SK-N-SH (cell line): Measurements from ENCODE around the gene SASH1. TPM values are rescaled to one million over a fixed set of nuclear protein-coding genes. Genes with fewer than 3 reads are reported as not detected.

Experiments
- CTCF ChIA-PET: fragments of 300-600, 350-600 bp; formaldehyde crosslinking; extraction: SDS; loops from one replicate; lab custom pipeline; 2021; lab: Yijun Ruan, JAX
- POLR2A ChIA-PET: fragments of 350-600 bp; sonication (Branson Sonifier 250); formaldehyde crosslinking; extraction: SDS; loops from one replicate; lab custom pipeline; 2020; ENCODE audit warnings: antibody characterized with exemption, inconsistent platforms; lab: Yijun Ruan, JAX
- DNase-seq: peaks from one replicate; pipeline ENCODE4 v3.0.0; 2012
- H2AFZ ChIP-seq: fragments of 200-600 bp; sonication (generic); 2 replicates; pipeline ENCODE4 v1.8.1; 2016; ENCODE audit warnings: antibody characterized with exemption, mild to moderate bottlenecking, low read depth
- H3F3A ChIP-seq: fragments of 200-600 bp; sonication (generic); replicated peaks from 2 replicates; pipeline ENCODE3; 2016; ENCODE audit warnings: antibody characterized with exemption, mild to moderate bottlenecking; ENCODE audit not compliant: insufficient read depth
- H3K27ac ChIP-seq, 2 experiments: fragments of 200-500 bp in 1 of 2; fragments of 200-600 bp in 1 of 2; sonication (Bioruptor generic) in 1 of 2; sonication (generic), shearing (Covaris generic) in 1 of 2; 2 replicates each; pipeline versions ENCODE4 v1.5.1 to v1.6.1; 2014 to 2016; ENCODE audit warnings: low read depth in 2 of 2, inconsistent platforms in 1 of 2, low read length in 1 of 2, mild to moderate bottlenecking in 1 of 2, mixed read lengths in 1 of 2
- H3K27me3 ChIP-seq: fragments of 200-600 bp; sonication (generic), shearing (Covaris generic); 2 replicates; pipeline ENCODE4 v1.6.1; 2016; ENCODE audit warnings: mixed run types; ENCODE audit not compliant: insufficient read depth
- H3K36me3 ChIP-seq, 2 experiments: fragments of 200-500 bp in 1 of 2; fragments of 200-600 bp in 1 of 2; sonication (Bioruptor generic) in 1 of 2; sonication (generic) in 1 of 2; replicated peaks in 1 of 2; 2 replicates each; pipeline versions ENCODE3 to v1.5.1; 2014 to 2016; ENCODE audit warnings: low read length in 1 of 2, mild to moderate bottlenecking in 1 of 2; ENCODE audit not compliant: insufficient read depth in 2 of 2, control insufficient read depth in 1 of 2
- H3K4me1 ChIP-seq, 2 experiments: fragments of 200-500 bp in 1 of 2; fragments of 200-600 bp in 1 of 2; sonication (Bioruptor generic) in 1 of 2; sonication (generic), shearing (Covaris generic) in 1 of 2; 2 replicates each; pipeline versions ENCODE4 v1.5.1 to v1.6.1; 2014 to 2016; ENCODE audit warnings: low read depth in 1 of 2, low read length in 1 of 2, mixed run types in 1 of 2; ENCODE audit not compliant: insufficient read depth in 2 of 2, control insufficient read depth in 1 of 2
- H3K4me2 ChIP-seq: fragments of 200-600 bp; sonication (generic), shearing (Covaris generic); 2 replicates; pipeline ENCODE4 v1.6.1; 2017; ENCODE audit warnings: mixed run types
- H3K4me3 ChIP-seq, 2 experiments: fragments of 200-500 bp in 1 of 2; fragments of 200-600 bp in 1 of 2; sonication (Bioruptor generic) in 1 of 2; sonication (generic), shearing (Covaris generic) in 1 of 2; 2 replicates each; pipeline versions ENCODE4 v1.5.1 to v1.8.1; 2014 to 2016; ENCODE audit warnings: low read depth in 2 of 2, inconsistent platforms in 1 of 2, low read length in 1 of 2, mild to moderate bottlenecking in 1 of 2, mixed read lengths in 1 of 2, moderate library complexity in 1 of 2
- H3K79me2 ChIP-seq: fragments of 200-600 bp; sonication (generic); 2 replicates; pipeline ENCODE4 v1.8.1; 2017; ENCODE audit warnings: mild to moderate bottlenecking; ENCODE audit not compliant: insufficient read depth
- H3K9ac ChIP-seq: fragments of 200-600 bp; sonication (generic); 2 replicates; pipeline ENCODE4 v1.6.1; 2017; ENCODE audit warnings: mixed run types
- H3K9me2 ChIP-seq: fragments of 200-600 bp; sonication (generic); 2 replicates; pipeline ENCODE4 v1.6.1; 2017; ENCODE audit warnings: mixed run types
- H3K9me3 ChIP-seq: fragments of 200-600 bp; sonication (generic); 2 replicates; pipeline ENCODE4 v1.6.1; 2017; ENCODE audit warnings: mixed run types, mild to moderate bottlenecking, moderate library complexity
- H4K20me1 ChIP-seq: fragments of 200-600 bp; sonication (generic); 2 replicates; pipeline ENCODE4 v1.6.1; 2017; ENCODE audit warnings: mild to moderate bottlenecking, mixed run types; ENCODE audit not compliant: insufficient read depth
- ELF1 ChIP-seq: IDR thresholded peaks from 2 replicates; pipeline ENCODE4 v1.4.0; 2012
- EP300 ChIP-seq, 2 experiments: IDR thresholded peaks; 2 replicates each; pipeline versions ENCODE4 v1.4.0 to v1.6.1; 2012; ENCODE audit warnings: borderline replicate concordance in 1 of 2, low read depth in 1 of 2, low read length in 1 of 2
- EZH2phosphoT487 ChIP-seq: fragments of 200-600 bp; sonication (generic); IDR thresholded peaks from 2 replicates; pipeline ENCODE4 v1.6.1; 2017; ENCODE audit warnings: low read depth, mixed run types, mild to moderate bottlenecking, antibody characterized with exemption, moderate library complexity, borderline replicate concordance
- FOSL2 ChIP-seq: IDR thresholded peaks from 2 replicates; pipeline ENCODE4 v1.4.0; 2012; ENCODE audit warnings: low read depth, mild to moderate bottlenecking, moderate library complexity, borderline replicate concordance
- FOXJ3 ChIP-seq: sonication (generic); formaldehyde crosslinking; IDR thresholded peaks from 2 replicates; pipeline ENCODE4 v1.5.1; 2020; ENCODE audit warnings: mild to moderate bottlenecking, missing genetic modification reagents
- FOXM1 ChIP-seq: IDR thresholded peaks from 2 replicates; pipeline ENCODE4 v1.4.0; 2012; ENCODE audit warnings: low read depth, mild to moderate bottlenecking
- GABPA ChIP-seq: IDR thresholded peaks from 2 replicates; pipeline ENCODE4 v1.4.0; 2012; ENCODE audit warnings: low read depth, mild to moderate bottlenecking
- GATA2 ChIP-seq: sonication (generic); formaldehyde crosslinking; IDR thresholded peaks from 2 replicates; pipeline ENCODE4 v1.5.0; 2020; ENCODE audit warnings: mild to moderate bottlenecking, missing genetic modification reagents
- IRF3 ChIP-seq: fragments of 150-350 bp; IDR thresholded peaks from 2 replicates; pipeline ENCODE4 v1.6.1; 2016; ENCODE audit warnings: mild to moderate bottlenecking, low read depth, low read length
- JUND ChIP-seq: IDR thresholded peaks from 2 replicates; pipeline ENCODE4 v1.4.0; 2012
- MAX ChIP-seq: IDR thresholded peaks from 2 replicates; pipeline ENCODE4 v1.4.0; 2012; ENCODE audit warnings: low read depth
- MEF2A ChIP-seq: IDR thresholded peaks from 2 replicates; pipeline ENCODE4 v1.4.0; 2012; ENCODE audit warnings: low read depth, borderline replicate concordance
- MXI1 ChIP-seq: IDR thresholded peaks from 2 replicates; pipeline ENCODE4 v1.6.1; 2012; ENCODE audit warnings: mild to moderate bottlenecking, low read depth, low read length, improper control_type of control experiment
- NFIC ChIP-seq: IDR thresholded peaks from 2 replicates; pipeline ENCODE4 v1.4.0; 2012; ENCODE audit warnings: borderline replicate concordance
- PBX3 ChIP-seq: IDR thresholded peaks from 2 replicates; pipeline ENCODE4; 2012
- POLR2AphosphoS5 ChIP-seq: IDR thresholded peaks from 2 replicates; pipeline ENCODE4 v1.6.1; 2012; ENCODE audit warnings: low read depth, low read length
- RAD21 ChIP-seq: IDR thresholded peaks from 2 replicates; pipeline ENCODE4 v1.6.1; 2012; ENCODE audit warnings: mild to moderate bottlenecking, low read length
- RCOR1 ChIP-seq: fragments of 150-350 bp; IDR thresholded peaks from 2 replicates; pipeline ENCODE4 v1.6.1; 2017; ENCODE audit warnings: antibody characterized with exemption, low read length
- REST ChIP-seq: IDR thresholded peaks from 2 replicates; pipeline ENCODE4 v1.6.1; 2012; ENCODE audit warnings: mild to moderate bottlenecking, low read depth, low read length, moderate library complexity
- SIN3A ChIP-seq: IDR thresholded peaks from 2 replicates; pipeline ENCODE4 v1.6.1; 2012; ENCODE audit warnings: low read depth, mild to moderate bottlenecking, low read length, moderate library complexity, borderline replicate concordance
- TCF12 ChIP-seq: IDR thresholded peaks from 2 replicates; pipeline ENCODE4 v1.4.0; 2012
- TEAD4 ChIP-seq: IDR thresholded peaks from 2 replicates; pipeline ENCODE4 v1.4.0; 2012; ENCODE audit warnings: mild to moderate bottlenecking, borderline replicate concordance; ENCODE audit not compliant: insufficient read depth
- USF1 ChIP-seq: IDR thresholded peaks from 2 replicates; pipeline ENCODE4 v1.4.0; 2012; ENCODE audit warnings: low read depth, borderline replicate concordance
- USF2 ChIP-seq: fragments of 150-350 bp; IDR thresholded peaks from 2 replicates; pipeline ENCODE4 v1.6.1; 2017; ENCODE audit warnings: antibody characterized with exemption, low read length, low read depth, borderline replicate concordance
- ZBTB33 ChIP-seq: IDR thresholded peaks from 2 replicates; pipeline ENCODE4 v1.4.0; 2012; ENCODE audit warnings: low read depth, borderline replicate concordance
- WGBS: methylation state at CpG from one replicate; pipeline ENCODE4 v1.1.6; 2017; ENCODE audit warnings: low lambda C conversion rate; 5-methylcytosine and 5-hydroxymethylcytosine counted together
- polyA plus RNA-seq, 3 experiments: library from polyadenylated mRNA; depleted of rRNA; stranded (reverse); fragments of >200 nt; gene quantifications; 2 replicates each; pipeline ENCODE4 v1.2.3, GENCODE V29; 2012

Gene SASH1
- polyA plus RNA-seq, 1 of the 3 experiments (the other 2 are of a cell fraction) = 19.8 TPM

GRCh38 chr6:148445620-148446019 lies 103.0 kb downstream of the SASH1 start:
- H3K9me3 ChIP-seq = no peaks in the 10 kb centered on the region
- no peaks in the 10 kb centered on the region for H3K27me3 ChIP-seq
- no peak overlapping the region for H3K9ac ChIP-seq
- no peak for DNase-seq
- H3K4me3 ChIP-seq = no peak overlapping the region
- no peak overlapping the region for H2AFZ ChIP-seq
- peaks cover 26% of the 10 kb centered on the region; the same call in 1 of the 2 replicates for H3K79me2 ChIP-seq
- peak overlapping the region; percentile 48 for H3K4me2 ChIP-seq
- CTCF ChIA-PET = no interaction called here
- no peaks in the 10 kb centered on the region for H3K9me2 ChIP-seq
- H3K4me1 ChIP-seq = peaks cover 2 to 29% of the 10 kb centered on the region in 2 experiments; a peak in 3 of 4 replicates
- peaks cover 34% of the 10 kb centered on the region for H3F3A ChIP-seq
- POLR2A ChIA-PET = no interaction called here
- 4% methylated on average over 6 of the region's 6 CpGs for WGBS
- H3K27ac ChIP-seq = peak overlapping the region; percentile 9 to 74; a peak in 2 of 4 replicates
- H3K36me3 ChIP-seq = peaks cover 3 to 22% of the 10 kb centered on the region in 2 experiments
- no peaks in the 10 kb centered on the region for H4K20me1 ChIP-seq
- TF ChIP-seq MEF2A (no peak), POLR2AphosphoS5 (no peak; the same call in 1 of the 2 replicates), FOXJ3 (CRISPR knock-in tag) (no peak), SIN3A (0 out of 2 replicates have a peak, but pooled peaks have one; percentile 74), FOSL2 (peak; percentile 66; the same call in 1 of the 2 replicates), PBX3 (peak; percentile 76), GATA2 (CRISPR knock-in tag) (no peak), USF1 (no peak), JUND (peak; percentile 60), EP300 (IDR thresholded peaks at IDR 0.05; ENCODE audit: borderline replicate concordance in 1 of 2, low read depth in 1 of 2, low read length in 1 of 2) (peak in 1 of 2 experiments; percentile 43; a peak in 1 of 4 replicates), ZBTB33 (no peak), MXI1 (no peak), FOXM1 (no peak), GABPA (peak; percentile 27; the same call in 1 of the 2 replicates), USF2 (no peak), NFIC (peak; percentile 32; the same call in 1 of the 2 replicates), RCOR1 (no peak), EZH2phosphoT487 (no peak), TCF12 (peak; percentile 84), RAD21 (no peak), IRF3 (no peak), TEAD4 (peak; percentile 67), REST (peak; percentile 74), MAX (peak; percentile 85; the same call in 1 of the 2 replicates), ELF1 (no peak)
